Glomerular endothelial cell (primary cell): Measurements from ENCODE around the gene ARHGAP21. TPM values are rescaled to one million over a fixed set of nuclear protein-coding genes. Genes with fewer than 3 reads are reported as not detected.
"Not testable (repeated sequence)": the region's sequence is repeated elsewhere in the genome, so short reads cannot be mapped to it uniquely, and the experiment has no call there.

ENCODE experiments used
- DNase-seq: peaks from one replicate; pipeline ENCODE4 v3.0.0-alpha.2; 2011; ENCODE audit warnings: low read depth, low spot score; ENCODE audit errors: extremely low read depth
- total RNA-seq: library from RNA; depleted of rRNA; stranded (reverse); fragments of >200 nt; gene quantifications from 2 replicates; pipeline ENCODE4 v1.2.3, GENCODE V29; 2015

ARHGAP21 gene
- 70.8 and 76.1 TPM in 2 replicates for total RNA-seq

- DNase-seq = no peak
Measured at GRCh38 chr10:24723788-24724380, at the start of gene ARHGAP21. Gene ARHGAP21 (minus strand): TSS chr10:24723887. CDS start chr10:24721899, 1,988 bp downstream.

- DNase-seq = no peak
Measured at GRCh38 chr10:24771943-24772694, 48.4 kb upstream of the ARHGAP21 start.

GRCh38 chr10:24764991-24765390 is 41.3 kb upstream of the ARHGAP21 start:
- not testable (repeated sequence) for DNase-seq

GRCh38 chr10:24762966-24763623 is 39.4 kb upstream of the ARHGAP21 start:
- DNase-seq = peak; percentile 12

- DNase-seq = no peak
Measured at GRCh38 chr10:24762161-24762924, 38.7 kb upstream of the ARHGAP21 start.

- DNase-seq = no peak
Measured at GRCh38 chr10:24759672-24760071, 36.0 kb upstream of the ARHGAP21 start.

- not testable (repeated sequence) for DNase-seq
Measured at GRCh38 chr10:24758254-24758653, 34.6 kb upstream of the ARHGAP21 start.

- DNase-seq = no peak
Measured at GRCh38 chr10:24756283-24756682, 32.6 kb upstream of the ARHGAP21 start.

- DNase-seq = no peak
Measured at GRCh38 chr10:24751716-24752115, 28.0 kb upstream of the ARHGAP21 start.

- no peak for DNase-seq
Measured at GRCh38 chr10:24750695-24751094, 27.0 kb upstream of the ARHGAP21 start.

- no peak for DNase-seq
Measured at GRCh38 chr10:24748214-24748613, 24.5 kb upstream of the ARHGAP21 start.

- DNase-seq = no peak
Measured at GRCh38 chr10:24744946-24745345, 21.3 kb upstream of the ARHGAP21 start.

GRCh38 chr10:24740714-24741113 is 17.0 kb upstream of the ARHGAP21 start:
- no peak for DNase-seq

GRCh38 chr10:24737001-24737400 is 13.3 kb upstream of the ARHGAP21 start:
- DNase-seq = no peak

GRCh38 chr10:24731942-24732341 is 8.3 kb upstream of the ARHGAP21 start:
- no peak for DNase-seq

GRCh38 chr10:24730811-24731210 is 7.1 kb upstream of the ARHGAP21 start:
- DNase-seq = no peak

- DNase-seq = no peak
Measured at GRCh38 chr10:24727786-24728185, 4.1 kb upstream of the ARHGAP21 start.

GRCh38 chr10:24726626-24727025 is 2.9 kb upstream of the ARHGAP21 start:
- no peak for DNase-seq

- not testable (repeated sequence) for DNase-seq
Measured at GRCh38 chr10:24726029-24726428, 2.3 kb upstream of the ARHGAP21 start.

- DNase-seq = peak; percentile 84
Measured at GRCh38 chr10:24724381-24725228, 918 bp upstream of the ARHGAP21 start.
